NT2/D1 (cell line): ENCODE results near the gene KANSL1.

Experiments
- DNase-seq: peaks from one replicate; pipeline ENCODE4 v3.0.0-alpha.2; 2011; ENCODE audit warnings: low read depth, low spot score
- H3K27me3 ChIP-seq: 2 replicates; pipeline ENCODE4 v1.6.0; 2011; ENCODE audit warnings: mild to moderate bottlenecking; ENCODE audit not compliant: insufficient read length, insufficient read depth
- H3K36me3 ChIP-seq: 2 replicates; pipeline ENCODE4 v1.6.1; 2011; ENCODE audit warnings: mild to moderate bottlenecking, low read length, mixed read lengths; ENCODE audit not compliant: insufficient read depth, insufficient read length
- H3K4me1 ChIP-seq: 2 replicates; pipeline ENCODE4 v1.5.1; 2011; ENCODE audit not compliant: insufficient read depth, insufficient read length
- H3K4me3 ChIP-seq: 2 replicates; pipeline ENCODE4 v1.5.1; 2011; ENCODE audit warnings: low read depth; ENCODE audit not compliant: insufficient read length
- H3K9ac ChIP-seq: 2 replicates; pipeline ENCODE4 v1.6.0; 2011; ENCODE audit warnings: low read depth; ENCODE audit not compliant: insufficient read length
- H3K9me3 ChIP-seq: 2 replicates; pipeline ENCODE4 v1.5.1; 2011; ENCODE audit warnings: mild to moderate bottlenecking, low read length; ENCODE audit not compliant: insufficient read depth
- SUZ12 ChIP-seq: IDR thresholded peaks from 2 replicates; pipeline ENCODE4 v1.6.1; 2011; ENCODE audit not compliant: insufficient read length, insufficient read depth; ENCODE audit errors: extremely low read depth
- YY1 ChIP-seq: IDR thresholded peaks from 2 replicates; pipeline ENCODE4 v1.6.1; 2011; ENCODE audit not compliant: insufficient read length, insufficient read depth
- ZNF274 ChIP-seq: IDR thresholded peaks from 2 replicates; pipeline ENCODE4 v1.6.1; 2011; ENCODE audit warnings: mild to moderate bottlenecking, low read depth, low read length

The KANSL1 gene

DNA sequence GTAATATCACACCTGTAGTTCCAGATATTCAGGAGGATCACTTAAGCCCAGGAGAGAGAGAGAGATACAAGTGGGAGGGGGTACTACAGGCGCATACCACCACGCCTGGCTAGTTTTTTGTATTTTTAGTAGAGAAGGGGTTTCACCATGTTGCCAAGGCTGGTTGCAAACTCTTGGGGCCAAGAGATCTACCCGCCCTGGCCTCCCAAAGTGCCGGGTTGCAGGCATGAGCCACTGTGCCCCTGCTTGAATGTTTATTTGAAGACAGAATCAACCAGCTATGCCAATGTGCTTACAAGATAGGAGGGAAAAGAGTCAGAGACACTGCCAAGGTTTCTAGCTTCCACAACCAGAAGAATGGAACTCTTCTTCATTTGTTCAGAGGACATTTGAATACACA is 106.4 kb downstream of the KANSL1 start:
- peaks cover 34% of the 10 kb centered on the region for H3K36me3 ChIP-seq
- H3K4me1 ChIP-seq: no peaks in the 10 kb centered on the region
- H3K9ac ChIP-seq: no peak overlapping the region
- H3K4me3 ChIP-seq: no peak overlapping the region
- no peaks in the 10 kb centered on the region for H3K9me3 ChIP-seq
- TF ChIP-seq SUZ12: no peak
- TF ChIP-seq YY1: no peak
- TF ChIP-seq ZNF274: no peak
- H3K27me3 ChIP-seq: no peaks in the 10 kb centered on the region
- no peak for DNase-seq

GRCh38 chr17:46085522-46085921 is 107.7 kb downstream of the KANSL1 start:
- no peak for TF ChIP-seq YY1
- no peak for TF ChIP-seq SUZ12
- no peak for TF ChIP-seq ZNF274
- no peaks in the 10 kb centered on the region for H3K9me3 ChIP-seq
- H3K4me1 ChIP-seq: no peaks in the 10 kb centered on the region
- no peak overlapping the region for H3K4me3 ChIP-seq
- DNase-seq: no peak
- peaks cover 31% of the 10 kb centered on the region for H3K36me3 ChIP-seq
- H3K9ac ChIP-seq: no peak overlapping the region
- H3K27me3 ChIP-seq: no peaks in the 10 kb centered on the region

DNA sequence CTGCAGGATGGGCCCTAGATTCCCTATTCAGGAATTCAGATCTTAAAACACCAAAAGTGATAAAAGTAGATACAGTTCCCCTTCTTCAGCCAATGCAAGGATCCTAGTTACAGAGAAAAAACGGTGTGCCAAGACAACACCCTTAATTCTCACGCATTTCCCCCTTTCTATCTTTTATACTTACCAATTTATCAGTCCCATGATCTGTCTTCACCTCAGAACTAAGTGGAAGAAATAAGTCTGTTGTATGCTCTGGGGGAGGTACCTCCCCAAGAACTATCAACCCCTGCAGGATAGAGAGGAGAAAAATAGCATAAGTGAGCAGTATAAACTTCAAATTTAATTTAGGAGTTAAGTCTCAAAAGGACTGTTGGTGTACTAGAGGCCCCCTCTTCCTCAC is 111.0 kb downstream of the KANSL1 start:
- no peaks in the 10 kb centered on the region for H3K4me1 ChIP-seq
- DNase-seq: no peak
- no peaks in the 10 kb centered on the region for H3K27me3 ChIP-seq
- TF ChIP-seq ZNF274: no peak
- no peak for TF ChIP-seq SUZ12
- TF ChIP-seq YY1: no peak
- H3K4me3 ChIP-seq: no peak overlapping the region
- no peak overlapping the region for H3K9ac ChIP-seq
- no peaks in the 10 kb centered on the region for H3K9me3 ChIP-seq
- peaks cover 31% of the 10 kb centered on the region for H3K36me3 ChIP-seq

DNA sequence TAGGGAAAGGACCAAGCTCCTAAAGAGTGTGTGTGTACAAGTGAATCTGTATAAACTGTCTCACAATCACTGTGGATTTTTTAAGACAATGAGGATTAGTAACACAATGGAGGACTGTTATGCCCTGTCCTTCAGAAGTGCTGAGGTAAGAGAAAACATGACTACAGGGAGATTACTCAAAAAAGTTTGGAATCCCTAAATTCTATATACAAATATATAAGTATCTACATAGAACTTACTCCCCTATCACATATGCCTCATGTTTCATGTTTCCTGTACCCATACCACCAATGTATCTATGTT is 112.3 kb downstream of the KANSL1 start:
- Histone ChIP-seq H3K4me3 (no peak overlapping the region), H3K9me3 (no peaks in the 10 kb centered on the region), H3K4me1 (no peaks in the 10 kb centered on the region), H3K9ac (no peak overlapping the region), H3K27me3 (no peaks in the 10 kb centered on the region), H3K36me3 (peaks cover 31% of the 10 kb centered on the region)
- no peak for DNase-seq
- TF ChIP-seq ZNF274 (no peak), SUZ12 (no peak), YY1 (no peak)

DNA sequence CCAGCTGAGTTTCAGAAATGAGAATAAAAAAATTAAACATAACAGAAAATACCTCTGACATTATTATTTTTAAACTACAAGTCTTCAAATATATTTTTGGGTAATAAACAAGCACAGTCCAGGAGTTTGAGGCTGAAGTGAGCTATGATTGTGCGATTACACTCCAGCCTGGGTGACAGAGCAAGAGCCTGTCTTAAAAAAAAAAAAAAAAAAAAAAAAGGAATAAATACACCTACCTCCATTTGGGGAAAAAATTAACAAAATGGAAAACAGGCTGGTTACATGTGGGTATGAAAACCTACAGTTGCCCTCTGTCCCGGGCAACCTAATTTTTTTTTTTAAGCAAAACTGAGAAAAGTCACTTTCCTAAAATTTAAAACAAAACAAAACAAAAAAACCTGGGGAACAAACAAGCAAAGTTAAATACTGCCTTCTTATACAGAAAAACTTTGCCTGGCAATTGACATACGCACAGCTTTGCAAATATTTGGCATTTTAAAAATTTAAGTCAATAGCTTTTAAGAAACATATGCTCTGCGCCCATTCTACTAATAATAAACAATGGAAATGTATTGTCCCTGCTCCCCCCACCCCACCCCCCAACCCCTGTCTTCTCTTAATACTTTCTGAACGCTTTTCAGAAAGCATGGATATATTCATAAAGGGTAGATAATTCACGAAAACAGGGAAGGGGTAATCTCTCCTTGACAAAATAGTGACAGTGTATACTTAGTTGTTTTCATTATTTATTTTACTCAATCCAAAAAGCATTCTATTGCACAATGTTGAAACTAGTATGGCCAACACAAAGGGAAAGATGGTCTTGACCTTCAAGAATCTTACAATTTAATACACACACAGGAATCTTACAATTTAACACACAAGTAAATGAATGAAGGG is 112.9 kb downstream of the KANSL1 start:
- Histone ChIP-seq H3K4me3 (no peak overlapping the region), H3K4me1 (no peaks in the 10 kb centered on the region), H3K36me3 (peaks cover 36% of the 10 kb centered on the region), H3K9me3 (no peaks in the 10 kb centered on the region), H3K27me3 (no peaks in the 10 kb centered on the region), H3K9ac (no peak overlapping the region)
- no peak for DNase-seq
- no peak for TF ChIP-seq ZNF274
- no peak for TF ChIP-seq YY1
- no peak for TF ChIP-seq SUZ12

- TF ChIP-seq YY1 (no peak), ZNF274 (no peak), SUZ12 (no peak)
- DNase-seq: no peak
- Histone ChIP-seq H3K4me1 (no peaks in the 10 kb centered on the region), H3K27me3 (no peaks in the 10 kb centered on the region), H3K9ac (no peak overlapping the region), H3K9me3 (no peaks in the 10 kb centered on the region), H3K4me3 (no peak overlapping the region), H3K36me3 (peaks cover 33% of the 10 kb centered on the region)
Measured at GRCh38 chr17:46078675-46079074, 114.6 kb downstream of the KANSL1 start.

- peaks cover 18% of the 10 kb centered on the region for H3K36me3 ChIP-seq
- TF ChIP-seq SUZ12: no peak
Measured at GRCh38 chr17:46074540-46074939, 118.7 kb downstream of the KANSL1 start.

More at GRCh38 chr17:46074540-46074939, 118.7 kb downstream of the KANSL1 start:
- H3K9ac ChIP-seq: no peak overlapping the region
- H3K4me3 ChIP-seq: no peak overlapping the region
- no peaks in the 10 kb centered on the region for H3K9me3 ChIP-seq
- no peaks in the 10 kb centered on the region for H3K4me1 ChIP-seq
- DNase-seq: no peak
- H3K27me3 ChIP-seq: no peaks in the 10 kb centered on the region
